Choroid plexus epithelial cell (primary cell): Measurements from ENCODE around the gene FCRLB.
"Not testable (repeated sequence)": the region's sequence is repeated elsewhere in the genome, so short reads cannot be mapped to it uniquely, and the experiment has no call there.

Source experiments
- DNase-seq: peaks from one replicate; pipeline ENCODE4 v3.0.0-alpha.2; 2010; ENCODE audit warnings: low read depth
- H3K4me3 ChIP-seq: 2 replicates; pipeline ENCODE4 v1.5.1; 2011; ENCODE audit warnings: low read depth, mild to moderate bottlenecking, control low read depth, low read length, moderate library complexity
- TF ChIP-seq, protein P1 (sequence below): conservative IDR thresholded peaks from 2 replicates; pipeline ENCODE4 v1.5.1; 2011; ENCODE audit warnings: low read depth, mild to moderate bottlenecking, control low read depth, inconsistent platforms, low read length, moderate library complexity

FCRLB gene

DNA sequence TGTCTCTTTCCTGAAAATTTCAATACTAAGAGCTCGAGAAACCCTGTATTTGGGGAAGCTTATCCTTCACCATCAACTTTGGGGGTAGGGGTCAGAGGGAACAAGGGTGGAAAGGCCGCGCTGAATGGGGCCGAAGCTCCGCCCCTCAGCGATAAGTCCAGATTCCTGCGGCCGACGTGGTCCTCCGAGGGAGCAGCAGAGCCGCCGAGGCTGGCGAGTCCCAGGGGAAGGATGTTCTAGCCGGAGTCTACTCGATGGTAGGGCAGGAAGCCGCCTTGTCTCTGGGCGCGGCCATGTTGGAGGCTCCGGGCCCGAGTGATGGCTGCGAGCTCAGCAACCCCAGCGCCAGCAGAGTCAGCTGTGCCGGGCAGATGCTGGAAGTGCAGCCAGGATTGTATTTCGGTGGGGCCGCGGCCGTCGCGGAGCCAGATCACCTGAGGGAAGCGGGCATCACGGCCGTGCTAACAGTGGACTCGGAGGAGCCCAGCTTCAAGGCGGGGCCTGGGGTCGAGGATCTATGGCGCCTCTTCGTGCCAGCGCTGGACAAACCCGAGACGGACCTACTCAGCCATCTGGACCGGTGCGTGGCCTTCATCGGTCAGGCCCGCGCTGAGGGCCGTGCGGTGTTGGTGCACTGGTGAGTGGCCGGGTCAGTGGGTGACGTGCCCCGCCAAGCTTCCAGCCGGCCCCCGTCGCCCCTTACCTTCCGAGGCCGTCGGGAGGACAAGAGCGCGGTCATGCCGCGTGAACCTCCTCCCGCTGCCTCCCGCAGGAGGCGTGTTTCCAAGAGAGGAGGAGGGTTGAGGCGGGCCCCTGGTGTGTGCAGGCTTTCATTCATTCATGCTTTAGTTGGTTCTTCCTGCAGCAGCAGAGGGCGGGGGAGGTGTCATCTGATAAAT lies 28.4 kb downstream of the FCRLB start, which contains the start of gene DUSP12:
Gene DUSP12, plus strand, starts transcription at position 278 of the 899 bp plus-strand sequence. Its CDS starts 16 bp downstream, at position 294.
- TF ChIP-seq, protein P1, sequence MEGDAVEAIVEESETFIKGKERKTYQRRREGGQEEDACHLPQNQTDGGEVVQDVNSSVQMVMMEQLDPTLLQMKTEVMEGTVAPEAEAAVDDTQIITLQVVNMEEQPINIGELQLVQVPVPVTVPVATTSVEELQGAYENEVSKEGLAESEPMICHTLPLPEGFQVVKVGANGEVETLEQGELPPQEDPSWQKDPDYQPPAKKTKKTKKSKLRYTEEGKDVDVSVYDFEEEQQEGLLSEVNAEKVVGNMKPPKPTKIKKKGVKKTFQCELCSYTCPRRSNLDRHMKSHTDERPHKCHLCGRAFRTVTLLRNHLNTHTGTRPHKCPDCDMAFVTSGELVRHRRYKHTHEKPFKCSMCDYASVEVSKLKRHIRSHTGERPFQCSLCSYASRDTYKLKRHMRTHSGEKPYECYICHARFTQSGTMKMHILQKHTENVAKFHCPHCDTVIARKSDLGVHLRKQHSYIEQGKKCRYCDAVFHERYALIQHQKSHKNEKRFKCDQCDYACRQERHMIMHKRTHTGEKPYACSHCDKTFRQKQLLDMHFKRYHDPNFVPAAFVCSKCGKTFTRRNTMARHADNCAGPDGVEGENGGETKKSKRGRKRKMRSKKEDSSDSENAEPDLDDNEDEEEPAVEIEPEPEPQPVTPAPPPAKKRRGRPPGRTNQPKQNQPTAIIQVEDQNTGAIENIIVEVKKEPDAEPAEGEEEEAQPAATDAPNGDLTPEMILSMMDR = peak; percentile 30
- DNase-seq = peak; percentile 97
- peak within 1 kb of the TSS; percentile 99 for H3K4me3 ChIP-seq

DNA sequence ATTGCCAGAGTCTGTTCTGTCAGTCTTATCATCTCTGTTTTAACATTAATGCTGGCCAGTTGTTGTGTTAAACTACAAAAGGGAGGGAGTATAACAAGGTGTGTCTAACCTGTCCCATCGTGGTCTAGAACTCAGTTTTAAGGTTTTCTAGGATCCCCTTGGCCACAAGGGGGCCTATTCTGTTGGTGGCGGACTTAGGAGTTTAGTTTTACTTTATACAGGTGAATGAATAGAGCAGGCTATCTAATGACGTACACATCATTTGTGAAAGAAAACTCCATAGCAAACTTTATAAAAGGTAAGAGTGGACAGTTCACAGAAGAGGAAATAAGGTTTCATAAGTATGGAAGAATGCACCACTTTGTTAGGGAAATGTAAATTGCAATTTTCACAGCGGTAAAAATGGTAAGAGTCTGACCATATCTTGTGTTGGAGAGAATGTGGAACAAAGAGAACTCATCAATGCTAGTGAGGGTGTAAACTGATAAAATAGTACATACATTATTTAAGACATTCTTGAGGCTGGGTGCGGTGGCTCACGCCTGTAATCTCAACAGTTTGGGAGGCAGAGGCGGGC lies 42.3 kb downstream of the FCRLB start:
- TF ChIP-seq, protein P1 = peak; percentile 71
- H3K4me3 ChIP-seq = no peak overlapping the region
- peak; percentile 47 for DNase-seq

DNA sequence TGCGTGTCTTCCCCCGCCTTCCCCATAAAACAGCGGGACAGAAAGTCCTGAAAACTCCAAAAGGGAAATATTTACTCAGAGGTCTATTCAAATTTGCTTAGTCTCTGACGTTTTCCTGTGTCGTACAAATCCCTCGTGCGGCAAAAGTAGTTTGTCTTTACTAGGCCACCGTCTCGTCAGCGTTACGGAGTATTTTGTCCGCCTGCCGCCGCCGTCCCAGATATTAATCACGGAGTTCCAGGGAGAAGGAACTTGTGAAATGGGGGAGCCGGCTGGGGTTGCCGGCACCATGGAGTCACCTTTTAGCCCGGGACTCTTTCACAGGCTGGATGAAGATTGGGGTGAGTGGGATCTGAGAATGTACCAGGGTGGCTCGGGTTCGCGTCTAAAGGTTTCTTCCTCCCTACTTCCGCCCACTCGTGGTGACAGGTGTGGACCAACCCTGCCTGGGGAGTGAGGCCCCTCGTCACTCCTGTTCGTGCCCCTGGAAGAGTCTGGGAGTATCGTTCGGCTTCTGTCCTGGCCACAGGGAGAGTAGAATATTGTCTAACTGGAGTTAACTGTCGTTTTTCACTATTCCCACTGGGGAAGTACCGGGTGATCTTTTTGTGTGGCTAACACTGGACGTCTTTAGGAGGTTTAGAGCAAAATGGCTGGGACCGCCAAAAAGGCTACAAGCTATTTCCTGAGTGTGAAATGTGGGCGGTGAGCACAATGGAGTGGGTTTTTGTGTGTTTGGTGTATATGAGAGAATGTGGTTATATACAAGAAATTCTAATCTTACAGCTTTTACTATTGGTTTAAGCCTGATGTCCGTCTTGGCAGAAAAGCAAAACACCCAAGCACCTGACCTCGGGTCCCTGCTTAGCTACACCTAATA lies 45.0 kb downstream of the FCRLB start, which contains the start of gene ATF6:
Gene ATF6, plus strand, starts transcription at position 219 of the 880 bp plus-strand sequence. Its CDS starts 41 bp downstream, at position 260.
- peak; percentile 97 for DNase-seq
- TF ChIP-seq, protein P1 = peak; percentile 18
- H3K4me3 ChIP-seq = peak within 1 kb of the TSS; percentile 88

DNA sequence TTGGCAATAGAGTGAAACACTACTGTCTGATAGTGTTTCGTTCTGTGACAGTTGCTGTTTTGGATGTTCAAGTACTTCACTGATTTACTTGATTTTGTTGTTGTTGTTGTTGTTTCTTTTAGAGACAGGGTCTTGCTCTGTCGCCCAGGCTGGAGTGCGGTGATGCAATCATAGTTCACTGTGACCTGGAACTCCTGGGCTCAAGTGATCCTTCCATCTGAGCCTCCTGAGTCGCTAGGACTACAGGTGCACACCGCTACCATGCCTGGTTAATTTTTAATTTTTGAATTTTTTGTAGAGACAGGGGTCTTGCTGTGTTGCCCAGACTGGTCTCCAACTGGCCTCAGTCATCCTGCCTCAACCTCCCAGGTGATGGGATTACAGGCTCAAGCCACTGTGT lies 47.1 kb downstream of the FCRLB start:
- no peak for DNase-seq
- TF ChIP-seq, protein P1 = no peak
- H3K4me3 ChIP-seq = no peak overlapping the region

DNA sequence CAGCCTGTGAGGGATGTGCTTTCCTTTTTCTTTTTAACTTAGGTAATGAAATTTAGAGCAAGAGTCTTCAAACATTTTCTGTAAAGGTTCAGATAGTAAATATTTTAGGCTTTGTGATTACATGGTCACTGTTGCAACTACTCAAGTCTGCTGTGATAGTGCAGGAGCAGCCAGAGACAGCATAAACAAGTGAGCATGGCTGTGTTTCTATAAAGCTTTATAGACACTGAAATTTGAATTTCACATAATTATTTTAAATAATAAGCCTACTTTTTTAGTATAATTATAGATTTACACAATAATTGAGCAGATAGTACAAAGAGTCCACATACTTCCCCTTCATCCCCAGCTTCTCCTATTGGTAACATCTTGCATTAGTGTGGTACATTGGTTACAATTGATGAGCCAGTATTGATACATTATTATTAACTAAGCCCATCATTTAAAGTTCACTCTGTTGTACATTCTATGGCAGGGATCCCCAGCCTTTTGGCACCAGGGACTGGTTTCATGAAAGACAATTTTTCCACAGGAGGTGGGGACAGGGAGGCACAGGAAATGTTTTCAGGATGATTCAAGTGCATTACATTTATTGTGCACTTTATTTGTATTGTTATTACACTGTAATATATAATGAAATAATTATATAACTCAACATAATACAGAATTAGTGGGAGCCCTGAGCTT lies 47.8 kb downstream of the FCRLB start:
- TF ChIP-seq, protein P1 = no peak
- peak; percentile 13 for DNase-seq

DNA sequence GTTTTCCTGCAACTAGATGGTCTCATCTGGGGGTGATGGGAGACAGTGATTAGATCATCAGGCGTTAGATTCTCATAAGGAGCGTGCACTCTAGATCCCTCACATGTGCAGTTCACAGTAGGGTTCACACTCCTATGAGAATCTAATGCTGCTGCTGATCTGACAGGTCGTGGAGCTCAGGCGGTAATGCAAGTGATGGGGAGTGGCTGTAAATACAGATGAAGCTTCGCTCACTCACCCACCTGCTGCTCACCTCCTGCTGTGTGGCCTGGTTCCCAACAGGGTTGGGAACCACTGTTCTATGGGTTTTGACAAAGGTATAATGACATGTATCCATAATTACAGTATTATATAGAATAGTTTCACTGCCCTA lies 48.3 kb downstream of the FCRLB start:
- DNase-seq, H3K4me3 ChIP-seq: not testable (repeated sequence)

More for the DNA sequence above, 47.8 kb downstream of the FCRLB start:
- H3K4me3 ChIP-seq = no peak overlapping the region
